SK-N-SH treated with all-trans-retinoic acid at 6 μM for 48 hours (cell line): ENCODE results near the gene CNTD1.

Source experiments
- ARNTL ChIP-seq: fragments of 450-650 bp; formaldehyde crosslinking; IDR thresholded peaks from 2 replicates; pipeline ENCODE4 v1.5.0; 2020; ENCODE audit warnings: low read depth, mild to moderate bottlenecking, moderate library complexity, borderline replicate concordance
- GLIS3 ChIP-seq: fragments of 250-450 bp; sonication (Bioruptor Pico); IDR thresholded peaks from 2 replicates; pipeline ENCODE4 v1.5.0; 2020; ENCODE audit warnings: mild to moderate bottlenecking, moderate library complexity
- ISL1 ChIP-seq: fragments of 250-450 bp; sonication (Bioruptor Pico); IDR thresholded peaks from 2 replicates; pipeline ENCODE4 v2.1.2; 2022; ENCODE audit warnings: mild to moderate bottlenecking, moderate library complexity
- OSR1 ChIP-seq: fragments of 250-450 bp; sonication (Bioruptor Pico); IDR thresholded peaks from 2 replicates; pipeline ENCODE4 v1.8.0; 2022; ENCODE audit warnings: moderate library complexity, mild to moderate bottlenecking, inconsistent platforms
- PATZ1 ChIP-seq: fragments of 250-450 bp; sonication (Bioruptor Pico); IDR thresholded peaks from 2 replicates; pipeline ENCODE4 v1.8.0; 2020; ENCODE audit warnings: mild to moderate bottlenecking, moderate library complexity, borderline replicate concordance
- POU6F1 ChIP-seq: fragments of 250-450 bp; sonication (Bioruptor Pico); IDR thresholded peaks from 2 replicates; pipeline ENCODE4 v1.8.0; 2021; ENCODE audit warnings: low read depth, mild to moderate bottlenecking, moderate library complexity, borderline replicate concordance
- PPARA ChIP-seq: fragments of 250-450 bp; sonication (Bioruptor Pico); IDR thresholded peaks from 2 replicates; pipeline ENCODE4 v1.5.0; 2020; ENCODE audit warnings: mild to moderate bottlenecking, borderline replicate concordance
- TCF4 ChIP-seq: fragments of 250-450 bp; sonication (Bioruptor Pico); IDR thresholded peaks from 2 replicates; pipeline ENCODE4 v1.8.0; 2021; ENCODE audit warnings: mild to moderate bottlenecking, moderate library complexity, borderline replicate concordance
- TSHZ2 ChIP-seq: fragments of 250-450 bp; sonication (Bioruptor Pico); IDR thresholded peaks from 2 replicates; pipeline ENCODE4 v1.5.0; 2020; ENCODE audit warnings: mild to moderate bottlenecking, moderate library complexity
- ZC3H10 ChIP-seq: fragments of 250-450 bp; sonication (Bioruptor Pico); IDR thresholded peaks from 2 replicates; pipeline ENCODE4 v1.5.1; 2021; ENCODE audit warnings: mild to moderate bottlenecking, moderate library complexity
- ZFP3 ChIP-seq: fragments of 250-450 bp; sonication (Bioruptor Pico); IDR thresholded peaks from 2 replicates; pipeline ENCODE4 v1.5.0; 2020; ENCODE audit warnings: mild to moderate bottlenecking, moderate library complexity
- ZNF565 ChIP-seq: fragments of 450-650 bp; formaldehyde crosslinking; conservative IDR thresholded peaks from 2 replicates; pipeline ENCODE4 v1.5.0; 2020; ENCODE audit warnings: low read depth, mild to moderate bottlenecking, moderate library complexity
- ZNF8 ChIP-seq: fragments of 450-650 bp; formaldehyde crosslinking; IDR thresholded peaks from 2 replicates; pipeline ENCODE4 v1.5.0; 2020; ENCODE audit warnings: mild to moderate bottlenecking, moderate library complexity

GRCh38 chr17:42818379-42818778 lies 19.7 kb downstream of the CNTD1 start:
- no peak for TF ChIP-seq ZNF565
- no peak for TF ChIP-seq PPARA
- no peak for TF ChIP-seq ARNTL (CRISPR knock-in tag)
- TF ChIP-seq PATZ1 (CRISPR knock-in tag), result no peak
- TF ChIP-seq GLIS3 (CRISPR knock-in tag), result no peak
- TF ChIP-seq ZC3H10 (CRISPR knock-in tag), result no peak
- no peak for TF ChIP-seq TSHZ2 (CRISPR knock-in tag)
- no peak for TF ChIP-seq POU6F1 (CRISPR knock-in tag)
- TF ChIP-seq TCF4, result no peak
- no peak for TF ChIP-seq ZFP3 (CRISPR knock-in tag)
- TF ChIP-seq ISL1 (CRISPR knock-in tag), result no peak
- TF ChIP-seq ZNF8, result no peak
- TF ChIP-seq OSR1 (CRISPR knock-in tag), result no peak
